Spleen (tissue), 11 donors: ENCODE data around the gene PIK3CG. TPM values are rescaled to one million over a fixed set of nuclear protein-coding genes. Genes with fewer than 3 reads are reported as not detected.
A peak's percentile ranks its signal among the peaks of the same experiment; 100 is the strongest.

ENCODE experiments used
- DNase-seq: peaks from one replicate; pipeline ENCODE4 v3.0.0-alpha.2; 2020
- H3K27ac ChIP-seq, 8 donors: fragments of 200-600 bp; sonication (generic) in 7 of 8; 1 replicate in 4 of 8; 2 replicates in 4 of 8; pipeline versions ENCODE4 v1.5.0 to v1.8.0; 2016 to 2021; ENCODE audit warnings: inconsistent platforms in 4 of 8, mild to moderate bottlenecking in 4 of 8, moderate library complexity in 1 of 8
- H3K27me3 ChIP-seq, 7 donors: fragments of 200-600 bp; sonication (generic) in 6 of 7; replicated peaks in 1 of 7; 1 replicate in 4 of 7; 2 replicates in 3 of 7; pipeline versions ENCODE4 v1.5.0 to v1.8.0; 2016 to 2021; ENCODE audit warnings: inconsistent platforms in 3 of 7, mild to moderate bottlenecking in 1 of 7
- H3K36me3 ChIP-seq, 6 donors: fragments of 200-600 bp; sonication (generic) in 5 of 6; 1 replicate in 4 of 6; 2 replicates in 2 of 6; pipeline versions ENCODE4 v1.5.0 to v1.8.0; 2016 to 2021; ENCODE audit warnings: inconsistent platforms in 2 of 6
- H3K4me1 ChIP-seq, 6 donors: fragments of 200-600 bp; sonication (generic) in 5 of 6; 1 replicate in 3 of 6; 2 replicates in 3 of 6; pipeline versions ENCODE4 v1.5.0 to v1.8.0; 2016 to 2021; ENCODE audit warnings: inconsistent platforms in 3 of 6
- H3K4me3 ChIP-seq, 8 donors: fragments of 200-600 bp; sonication (generic) in 7 of 8; 1 replicate in 4 of 8; 2 replicates in 4 of 8; pipeline versions ENCODE4 v1.5.0 to v1.8.0; 2016 to 2021; ENCODE audit warnings: inconsistent platforms in 4 of 8, mild to moderate bottlenecking in 4 of 8, moderate library complexity in 2 of 8
- H3K9me3 ChIP-seq, 8 donors: fragments of 200-600 bp; sonication (generic) in 7 of 8; 1 replicate in 4 of 8; 2 replicates in 4 of 8; pipeline versions ENCODE4 v1.5.0 to v1.8.0; 2016 to 2021; ENCODE audit warnings: inconsistent platforms in 4 of 8
- CTCF ChIP-seq, 11 experiments: fragments of 200-600 bp in 7 of 11; fragments of 450-650 bp in 4 of 11; sonication (generic) in 4 of 11; IDR thresholded peaks in 8 of 11; conservative IDR thresholded peaks in 3 of 11; 1 replicate in 7 of 11; 2 replicates in 4 of 11; pipeline versions ENCODE4 v1.4.0 to v1.8.0; 2016 to 2021; ENCODE audit warnings: antibody characterized with exemption in 11 of 11, inconsistent platforms in 4 of 11, mild to moderate bottlenecking in 1 of 11
- POLR2A ChIP-seq, 3 donors: fragments of 450-650 bp; IDR thresholded peaks; one replicate each; pipeline ENCODE4 v1.5.1; 2017; ENCODE audit warnings: antibody characterized with exemption in 3 of 3, mild to moderate bottlenecking in 1 of 3
- POLR2AphosphoS5 ChIP-seq, 3 donors: sonication (generic); formaldehyde crosslinking; IDR thresholded peaks; one replicate each; pipeline ENCODE4 v1.5.1; 2017; ENCODE audit warnings: antibody characterized with exemption in 3 of 3
- WGBS, 5 donors: extraction: QIAGEN DNeasy Blood & Tissue Kit in 3 of 5; methylation state at CpG; one replicate each; pipeline versions ENCODE4 v1.1.5 to v1.1.7; 2013 to 2018; 5-methylcytosine and 5-hydroxymethylcytosine counted together
- intact Hi-C: fragments of 100-400 bp; cut with DNase I; formaldehyde crosslinking; loops from one replicate; pipeline ENCODE4 v1.15.0; 2023; ENCODE audit warnings: low total_unique reads
- polyA plus RNA-seq, 3 donors: library from polyadenylated mRNA; stranded (reverse); fragments of 200-250 nt; gene quantifications; one replicate each; pipeline ENCODE4 v1.2.1, GENCODE V29; 2013
- total RNA-seq, 7 donors: library from RNA; depleted of rRNA in 3 of 7; stranded (reverse); fragments of >200 nt in 3 of 7; fragmentation: NEBNext Ultra II Directional in 4 of 7; extraction: Animal tissue kit (Norgen Biotek cat#: 25700) in 4 of 7; gene quantifications; one replicate each; pipeline versions ENCODE4 v1.1.0 to v1.2.1, GENCODE V29; 2016 to 2021
- donor health status: healthy with polysubstance abuse.
- donor health status: DM: no; HTN: no; CAD: no; lungs with moderate emphysema.
- donor health status: DM: no; HTN: no; CAD: no.
- donor health status: Bipolar disorder and iron deficiency.
- donor health status: healthy.
- donor health status: DM: no; HTN: no; CAD: no.
- donor health status: DM: yes; HTN: yes; CAD: no.

PIK3CG gene
- total and polyA plus RNA-seq, 10 donors = 1.3 to 54.8 (median 38.0) TPM

- no peaks in the 10 kb centered on the region for H3K36me3 ChIP-seq
- WGBS, 5 donors = 91 to 96% (median 95%) methylated on average over 5 of the region's 5 CpGs
- intact Hi-C loops = no loop called here
- peaks cover 0 to 3% (median 0%) of the 10 kb centered on the region in 8 donors for H3K9me3 ChIP-seq
- TF ChIP-seq CTCF (IDR thresholded peaks at IDR 0.05 in 8 of 11, conservative IDR thresholded peaks at IDR 0.05 in 3 of 11) (no peak), POLR2AphosphoS5 (IDR thresholded peaks at IDR 0.05) (no peak), POLR2A (IDR thresholded peaks at IDR 0.05) (no peak)
- H3K4me3 ChIP-seq = no peak overlapping the region
- H3K27ac ChIP-seq = no peak overlapping the region
- H3K27me3 ChIP-seq = no peaks in the 10 kb centered on the region
- H3K4me1 ChIP-seq = no peaks in the 10 kb centered on the region
- DNase-seq = no peak
Measured at GRCh38 chr7:106938803-106939202, 73.7 kb downstream of the PIK3CG start.

GRCh38 chr7:106944035-106944665 lies 79.1 kb downstream of the PIK3CG start:
- H3K27ac ChIP-seq = no peak overlapping the region

GRCh38 chr7:106947244-106947728 lies 82.2 kb downstream of the PIK3CG start:
- intact Hi-C loops = loop anchor here (5.0 kb wide), 1 partner anchor 205 kb away; no protein-coding TSS in a partner anchor
- TF ChIP-seq POLR2A (IDR thresholded peaks at IDR 0.05) (no peak), CTCF (IDR thresholded peaks at IDR 0.05 in 8 of 11, conservative IDR thresholded peaks at IDR 0.05 in 3 of 11) (peak; percentile 31 to 74 (median 67))
- no peak overlapping the region for H3K4me3 ChIP-seq
- no peak for DNase-seq
- H3K27me3 ChIP-seq = no peaks in the 10 kb centered on the region
- no peaks in the 10 kb centered on the region for H3K9me3 ChIP-seq
- H3K4me1 ChIP-seq = no peaks in the 10 kb centered on the region
- H3K36me3 ChIP-seq = no peaks in the 10 kb centered on the region
- H3K27ac ChIP-seq = no peak overlapping the region
- WGBS, 5 donors = 0 to 12% (median 2%) methylated on average over 1 of the region's 1 CpG

More at GRCh38 chr7:106944035-106944665, 79.1 kb downstream of the PIK3CG start:
- H3K9me3 ChIP-seq = no peaks in the 10 kb centered on the region
- no peak overlapping the region for H3K4me3 ChIP-seq
- no peak for DNase-seq
- 80 to 93% (median 88%) methylated on average over 9 of the region's 9 CpGs for WGBS, 5 donors
- H3K27me3 ChIP-seq = no peaks in the 10 kb centered on the region
- no peak for TF ChIP-seq POLR2A (IDR thresholded peaks at IDR 0.05)
- TF ChIP-seq CTCF (IDR thresholded peaks at IDR 0.05 in 8 of 11, conservative IDR thresholded peaks at IDR 0.05 in 3 of 11) = no peak
- TF ChIP-seq POLR2AphosphoS5 (IDR thresholded peaks at IDR 0.05) = no peak
- no peaks in the 10 kb centered on the region for H3K4me1 ChIP-seq
- intact Hi-C loops = no loop called here
- no peaks in the 10 kb centered on the region for H3K36me3 ChIP-seq

GRCh38 chr7:106952001-106952657 lies 87.0 kb downstream of the PIK3CG start:
- H3K4me1 ChIP-seq = peaks cover 0 to 9% (median 2%) of the 10 kb centered on the region in 6 donors
- H3K27me3 ChIP-seq = no peaks in the 10 kb centered on the region
- DNase-seq = no peak
- H3K27ac ChIP-seq = peak overlapping the region in 4 of 8 donors; percentile 4 to 36 (median 14)
- intact Hi-C loops = no loop called here
- TF ChIP-seq POLR2A (IDR thresholded peaks at IDR 0.05) (no peak), CTCF (IDR thresholded peaks at IDR 0.05 in 8 of 11, conservative IDR thresholded peaks at IDR 0.05 in 3 of 11) (no peak), POLR2AphosphoS5 (IDR thresholded peaks at IDR 0.05) (no peak)
- H3K9me3 ChIP-seq = peaks cover 0 to 8% (median 0%) of the 10 kb centered on the region in 8 donors
- no peaks in the 10 kb centered on the region for H3K36me3 ChIP-seq
- WGBS, 5 donors = 85 to 92% (median 86%) methylated on average over 7 of the region's 7 CpGs
- H3K4me3 ChIP-seq = no peak overlapping the region
